ENCODE results near the gene PRPF40B. TPM values are rescaled to one million over a fixed set of nuclear protein-coding genes. Genes with fewer than 3 reads are reported as not detected.

PRPF40B gene
- total and polyA plus RNA-seq, 2 donors from 2014 or later: 20.1 to 33.3 TPM

- peak overlapping the region in 1 of 2 donors; percentile 38 for H3K27ac ChIP-seq (ENCODE audit: low read depth in 2 of 2, low read length in 2 of 2)
Measured at GRCh38 chr12:49583366-49584094, 39.8 kb upstream of the PRPF40B start.

GRCh38 chr12:49584591-49584990 is 38.8 kb upstream of the PRPF40B start:
- FAIRE-seq (no peak), DNase-seq (peak in 1 of 5 donors; percentile 22)
- H3K9ac ChIP-seq (ENCODE audit: low read length in 3 of 3): no peak overlapping the region
- H3K27me3 ChIP-seq (ENCODE audit: control insufficient read depth, insufficient read depth, low read length): no peaks in the 10 kb centered on the region
- no peak for TF ChIP-seq CTCF (IDR thresholded peaks at IDR 0.05; ENCODE audit: borderline replicate concordance, extremely low read depth, insufficient read depth)
- intact Hi-C loops (cut with DNase I): no loop called here
- H3K36me3 ChIP-seq (ENCODE audit: control insufficient read depth in 2 of 3, insufficient read depth in 3 of 3, low read length in 3 of 3): no peaks in the 10 kb centered on the region
- H3K27ac ChIP-seq (ENCODE audit: low read depth in 2 of 2, low read length in 2 of 2): no peak overlapping the region
- H3K9me3 ChIP-seq (ENCODE audit: control insufficient read depth in 2 of 3, insufficient read depth in 1 of 3, low read length in 3 of 3): no peaks in the 10 kb centered on the region
- H3K4me1 ChIP-seq (ENCODE audit: control insufficient read depth in 2 of 3, insufficient read depth in 2 of 3, low read depth in 1 of 3, low read length in 3 of 3): peaks cover 0 to 18% (median 6%) of the 10 kb centered on the region in 3 donors
- H3K4me3 ChIP-seq (ENCODE audit: low read length in 3 of 3): no peak overlapping the region

More at GRCh38 chr12:49583366-49584094, 39.8 kb upstream of the PRPF40B start:
- Histone ChIP-seq H3K9ac (ENCODE audit: low read length in 3 of 3) (no peak overlapping the region), H3K27me3 (ENCODE audit: control insufficient read depth, insufficient read depth, low read length) (no peaks in the 10 kb centered on the region), H3K4me1 (ENCODE audit: control insufficient read depth in 2 of 3, insufficient read depth in 2 of 3, low read depth in 1 of 3, low read length in 3 of 3) (peaks cover 0 to 18% (median 6%) of the 10 kb centered on the region in 3 donors), H3K36me3 (ENCODE audit: control insufficient read depth in 2 of 3, insufficient read depth in 3 of 3, low read length in 3 of 3) (no peaks in the 10 kb centered on the region), H3K9me3 (ENCODE audit: control insufficient read depth in 2 of 3, insufficient read depth in 1 of 3, low read length in 3 of 3) (no peaks in the 10 kb centered on the region), H3K4me3 (ENCODE audit: low read length in 3 of 3) (no peak overlapping the region)
- FAIRE-seq (no peak), DNase-seq (peak in 1 of 5 donors; percentile 14)
- intact Hi-C loops (cut with DNase I): no loop called here
- TF ChIP-seq CTCF (IDR thresholded peaks at IDR 0.05; ENCODE audit: borderline replicate concordance, extremely low read depth, insufficient read depth): no peak

- Histone ChIP-seq H3K4me1 (ENCODE audit: control insufficient read depth in 2 of 3, insufficient read depth in 2 of 3, low read depth in 1 of 3, low read length in 3 of 3) (peaks cover 0 to 14% (median 4%) of the 10 kb centered on the region in 3 donors), H3K27me3 (ENCODE audit: control insufficient read depth, insufficient read depth, low read length) (no peaks in the 10 kb centered on the region), H3K4me3 (ENCODE audit: low read length in 3 of 3) (no peak overlapping the region), H3K9me3 (ENCODE audit: control insufficient read depth in 2 of 3, insufficient read depth in 1 of 3, low read length in 3 of 3) (no peaks in the 10 kb centered on the region), H3K9ac (ENCODE audit: low read length in 3 of 3) (no peak overlapping the region), H3K36me3 (ENCODE audit: control insufficient read depth in 2 of 3, insufficient read depth in 3 of 3, low read length in 3 of 3) (no peaks in the 10 kb centered on the region), H3K27ac (ENCODE audit: low read depth in 2 of 2, low read length in 2 of 2) (no peak overlapping the region)
- TF ChIP-seq CTCF (IDR thresholded peaks at IDR 0.05; ENCODE audit: borderline replicate concordance, extremely low read depth, insufficient read depth): no peak
- FAIRE-seq (no peak), DNase-seq (no peak)
- intact Hi-C loops (cut with DNase I): no loop called here
Measured at GRCh38 chr12:49585477-49586459, 37.6 kb upstream of the PRPF40B start.

All from kidney (tissue), 14 donors.